K562 (cell line): ENCODE results near the gene TSPAN12.

ENCODE experiments used
- CTCF ChIP-seq, 3 experiments: IDR thresholded peaks in 2 of 3; conservative IDR thresholded peaks in 1 of 3; 2 replicates each; pipeline ENCODE4 v1.5.1; 2011 to 2012; ENCODE audit warnings: low read length in 3 of 3, mild to moderate bottlenecking in 3 of 3, control low read depth in 2 of 3, improper control_type of control experiment in 1 of 3, inconsistent platforms in 1 of 3, low read depth in 1 of 3, mixed read lengths in 1 of 3, moderate library complexity in 1 of 3; ENCODE audit not compliant: insufficient read depth in 2 of 3
- FOSL1 ChIP-seq: fragments of 200-800 bp; sonication (Bioruptor generic); conservative IDR thresholded peaks from 2 replicates; pipeline ENCODE4 v1.6.1; 2016; ENCODE audit warnings: missing genetic modification characterization, missing compliant biosample characterization
- RFX1 ChIP-seq: fragments of 450-650 bp; IDR thresholded peaks from 2 replicates; pipeline ENCODE4 v1.6.1; 2016; ENCODE audit warnings: mild to moderate bottlenecking, moderate library complexity
- ZNF431 ChIP-seq: sonication (generic); formaldehyde crosslinking; IDR thresholded peaks from 2 replicates; pipeline ENCODE4 v1.8.0; 2022; ENCODE audit warnings: mild to moderate bottlenecking, missing genetic modification reagents

GRCh38 chr7:120817851-120818250, 40.1 kb downstream of the TSPAN12 start:
- TF ChIP-seq ZNF431 (CRISPR knock-in tag) (no peak), CTCF (IDR thresholded peaks at IDR 0.05 in 2 of 3, conservative IDR thresholded peaks at IDR 0.05 in 1 of 3; ENCODE audit: insufficient read depth in 2 of 3, low read depth in 1 of 3, low read length in 3 of 3) (no peak), FOSL1 (tag) (no peak), RFX1 (no peak)
